Left ventricle myocardium superior (tissue), 1 donor: ENCODE measurements around the gene SPRED2. TPM values are rescaled to one million over a fixed set of nuclear protein-coding genes. Genes with fewer than 3 reads are reported as not detected.
"Not testable (repeated sequence)": the region's sequence is repeated elsewhere in the genome, so short reads cannot be mapped to it uniquely, and the experiment has no call there.

Experiments
- ATAC-seq: fragments of 200-7000 bp; cut with Tn5 transposase; one replicate; pipeline ENCODE4 v1.9.1; 2020; ENCODE audit warnings: mild to moderate bottlenecking, moderate library complexity
- DNase-seq: peaks from one replicate; pipeline ENCODE4 v3.0.0-alpha.2; 2020
- intact Hi-C: fragments of 100-400 bp; cut with micrococcal nuclease; formaldehyde crosslinking; loops from one replicate; pipeline ENCODE4 v1.11.0; 2022
- total RNA-seq: library from RNA; stranded (reverse); fragmentation: NEBNext Ultra II Directional; extraction: Animal tissue kit (Norgen Biotek cat#: 25700); gene quantifications from one replicate; pipeline ENCODE4 v1.2.1, GENCODE V29; 2021
- donor health status: DM: no; HTN: yes; CAD: no; lungs with severe emphysema.

The SPRED2 gene
- total RNA-seq, 1 donor from 2014 or later = 12.8 TPM

DNA sequence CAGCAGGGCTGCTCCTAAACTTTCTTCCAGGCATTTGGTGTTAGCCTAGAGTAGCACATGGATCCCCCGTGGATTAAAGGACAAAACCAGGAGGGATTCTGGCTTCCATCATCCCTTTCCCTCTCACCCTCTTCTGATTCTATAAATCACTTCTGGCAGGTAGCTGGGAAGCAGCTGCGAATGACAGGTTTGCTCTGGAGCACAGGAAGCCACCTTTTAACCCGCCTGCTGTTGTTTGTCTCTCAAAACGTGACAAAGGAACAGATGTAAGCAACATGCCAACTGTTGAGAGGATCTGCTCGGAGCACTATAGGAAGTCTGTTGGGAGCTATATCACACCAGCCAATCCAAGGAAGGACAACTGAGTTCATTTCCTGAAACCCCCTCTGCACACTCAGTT is 102.9 kb downstream of the SPRED2 start:
- DNase-seq (no peak), ATAC-seq (no peak)
- intact Hi-C loops = no loop called here

DNA sequence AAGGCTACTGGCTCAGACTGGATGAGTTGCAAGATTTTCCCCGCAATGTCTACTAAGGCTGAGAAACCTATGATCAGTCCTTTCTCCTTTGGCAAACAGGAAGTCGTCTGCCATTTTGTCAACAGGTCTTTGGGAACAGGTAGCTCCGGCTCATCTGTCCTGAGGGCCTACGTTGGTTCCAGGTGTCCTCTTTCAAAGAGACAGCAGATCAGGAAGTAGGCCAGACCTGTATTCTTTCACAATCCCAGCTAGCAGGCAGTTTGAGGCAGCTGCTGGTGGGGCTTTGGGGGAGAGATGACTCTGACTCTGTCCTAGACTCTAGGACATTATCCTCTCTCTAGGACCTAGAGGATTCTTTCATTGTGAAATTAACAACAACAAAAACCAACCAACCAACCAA is 106.1 kb downstream of the SPRED2 start:
- intact Hi-C loops = no loop called here
- DNase-seq (no peak), ATAC-seq (no peak)

DNA sequence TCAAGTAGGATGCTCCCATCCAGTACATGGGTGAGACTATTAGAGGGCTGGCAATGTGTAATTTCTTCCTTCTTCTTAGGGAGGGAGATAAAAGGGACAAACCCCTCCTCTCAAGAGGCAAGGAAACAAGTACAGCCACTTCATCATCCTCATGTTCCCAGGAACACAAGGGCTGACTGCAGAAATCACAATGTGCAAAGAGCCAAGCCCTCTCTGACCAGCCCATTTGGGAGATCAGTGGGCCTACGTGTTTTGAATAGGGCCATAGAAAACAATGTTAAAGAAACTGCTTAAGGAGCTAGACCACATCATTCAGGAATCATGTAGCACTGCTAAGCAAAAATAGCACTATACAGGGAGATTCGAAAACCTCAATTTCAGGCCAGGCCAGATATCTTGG is 107.3 kb downstream of the SPRED2 start:
- no peak for ATAC-seq

DNA sequence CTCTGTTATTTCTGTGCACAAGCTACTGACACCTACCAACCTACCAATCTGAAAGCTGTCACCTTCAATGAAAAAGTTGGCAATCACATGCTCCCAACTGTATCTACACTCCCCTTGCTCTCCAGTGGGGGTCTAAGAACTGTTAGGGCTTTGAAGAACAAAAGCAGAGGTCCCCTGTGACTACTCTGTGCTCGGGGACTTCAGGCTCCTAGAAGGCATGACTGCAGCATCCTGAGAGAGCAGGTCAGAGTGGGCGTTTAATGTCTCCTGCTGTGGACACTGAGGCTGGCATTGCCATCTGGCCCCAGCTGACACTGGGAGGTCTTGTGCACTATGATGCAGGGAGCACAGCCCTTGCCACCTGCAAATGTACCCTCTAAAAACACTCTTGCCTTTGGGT is 111.5 kb downstream of the SPRED2 start:
- ATAC-seq = no peak
- intact Hi-C loops = no loop called here
- no peak for DNase-seq

More for the DNA sequence above, 107.3 kb downstream of the SPRED2 start:
- intact Hi-C loops = no loop called here
- no peak for DNase-seq

DNA sequence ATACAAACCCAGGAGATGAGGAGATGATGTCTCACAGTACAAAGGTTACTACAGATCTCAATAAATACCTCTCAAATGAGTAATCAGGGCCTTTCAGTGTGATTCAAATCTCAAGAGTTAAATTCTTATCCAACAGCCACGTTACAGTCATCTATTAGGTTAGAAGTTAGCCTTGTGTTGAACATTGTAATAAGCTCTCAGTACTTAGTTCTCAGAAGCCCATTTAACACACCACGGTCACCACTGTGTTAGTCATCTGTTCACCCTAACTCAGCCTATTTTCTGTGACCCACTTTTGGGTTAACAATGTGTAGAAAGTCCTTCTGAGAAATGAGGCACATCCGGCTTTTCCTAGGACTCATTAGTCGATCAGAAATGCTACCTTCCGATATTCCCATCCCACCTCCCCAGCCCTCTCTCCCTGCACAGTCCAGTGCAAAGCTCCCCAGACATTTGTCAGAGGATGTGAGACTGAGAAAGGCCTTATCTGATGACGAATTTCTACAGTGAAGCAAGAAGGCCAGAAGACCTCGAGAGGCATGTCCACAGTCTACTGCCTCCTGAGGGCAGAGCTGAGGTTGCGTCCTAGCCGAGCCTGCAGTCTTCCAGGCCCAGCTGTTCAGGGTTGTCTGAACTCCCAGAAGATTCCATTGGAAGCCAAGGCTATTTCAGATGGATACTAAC is 112.2 kb downstream of the SPRED2 start:
- peak; percentile 77 for ATAC-seq
- intact Hi-C loops = no loop called here
- peak; percentile 46 for DNase-seq

DNA sequence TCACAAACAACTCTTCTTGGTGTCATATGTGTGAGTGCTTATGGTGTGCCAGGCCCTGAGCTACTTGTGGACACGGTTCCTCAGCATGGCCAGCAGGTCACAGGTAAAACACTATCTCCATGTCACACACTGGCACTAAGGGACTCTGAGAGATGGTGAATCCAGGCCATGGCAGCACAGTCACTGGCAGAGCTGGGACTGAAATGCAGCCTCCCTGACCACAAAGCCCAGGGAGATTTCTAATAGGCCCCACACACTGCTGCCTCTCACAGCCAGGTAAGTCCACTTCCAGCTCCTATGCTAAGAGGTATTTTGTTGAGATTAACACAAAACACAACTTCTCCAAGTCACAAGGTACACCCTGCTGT is 112.7 kb downstream of the SPRED2 start:
- intact Hi-C loops = no loop called here

DNA sequence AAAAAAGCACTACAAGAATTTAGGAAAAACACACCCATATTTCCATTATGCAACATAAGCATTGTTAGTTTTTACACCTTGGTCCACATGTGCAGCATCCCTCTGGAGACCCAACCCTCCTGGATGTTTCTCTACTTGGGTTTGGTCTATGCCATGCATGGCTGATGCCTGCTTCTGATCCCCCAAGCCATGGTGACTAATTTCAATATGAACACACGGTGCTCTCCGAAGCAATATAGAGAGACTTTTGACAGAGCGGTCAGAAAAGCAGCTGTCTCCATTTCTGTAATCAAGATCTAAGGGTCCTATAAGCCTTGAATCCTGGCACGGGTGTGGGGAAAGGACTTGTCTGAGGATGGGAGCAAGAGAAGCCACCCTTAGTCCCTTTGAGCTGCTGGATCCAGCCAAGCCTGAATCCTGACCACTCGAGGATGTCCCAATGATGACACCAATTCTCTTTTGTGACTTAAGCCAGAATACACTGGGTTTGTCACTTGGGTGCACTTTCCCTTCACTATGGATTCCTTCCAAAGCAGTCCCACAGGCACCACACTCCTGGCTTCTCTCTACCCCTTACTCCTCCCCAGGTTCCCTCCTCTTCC is 113.2 kb downstream of the SPRED2 start:
- DNase-seq = no peak
- intact Hi-C loops = no loop called here
- no peak for ATAC-seq

More for the DNA sequence above, 112.7 kb downstream of the SPRED2 start:
- no peak for DNase-seq
- ATAC-seq = no peak

DNA sequence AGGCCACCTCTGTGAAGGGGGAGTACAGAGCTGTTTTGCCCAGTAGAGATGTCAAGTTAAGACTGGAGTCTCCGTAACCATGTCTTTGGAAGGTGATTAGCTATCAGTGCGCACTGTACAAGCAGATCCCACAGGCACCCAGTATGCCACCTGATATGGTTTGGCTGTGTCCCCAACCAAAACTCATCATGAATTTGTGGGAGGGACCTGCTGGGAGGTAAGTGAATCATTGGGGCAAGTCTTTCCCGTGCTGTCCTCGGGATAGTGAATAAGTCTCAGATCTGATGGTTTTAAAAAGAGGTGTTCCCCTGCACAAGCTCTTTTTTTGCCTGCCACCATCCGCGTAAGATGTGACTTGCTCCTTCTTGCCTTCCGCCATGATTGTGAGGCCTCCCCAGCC is 114.6 kb downstream of the SPRED2 start:
- DNase-seq (no peak), ATAC-seq (no peak)
- intact Hi-C loops = no loop called here

DNA sequence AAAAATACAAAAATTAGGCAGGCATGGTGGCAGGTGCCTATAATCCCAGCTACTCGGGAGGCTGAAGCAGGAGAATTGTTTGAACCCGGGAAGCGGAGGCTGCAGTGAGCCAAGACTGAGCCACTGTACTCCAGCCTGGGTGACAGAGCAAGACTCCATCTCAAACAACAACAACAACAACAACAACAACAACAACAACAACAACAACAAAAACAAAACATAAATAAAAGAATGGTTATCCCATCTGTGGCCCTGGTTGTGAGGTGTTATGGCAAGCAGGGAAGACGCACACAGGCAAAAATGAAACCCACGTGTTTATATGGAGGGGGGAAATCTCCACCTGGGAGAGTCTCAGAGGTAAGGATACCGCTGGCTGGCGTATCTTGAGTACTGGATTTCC is 115.0 kb downstream of the SPRED2 start:
- ATAC-seq, DNase-seq, intact Hi-C loops: not testable (repeated sequence)

DNA sequence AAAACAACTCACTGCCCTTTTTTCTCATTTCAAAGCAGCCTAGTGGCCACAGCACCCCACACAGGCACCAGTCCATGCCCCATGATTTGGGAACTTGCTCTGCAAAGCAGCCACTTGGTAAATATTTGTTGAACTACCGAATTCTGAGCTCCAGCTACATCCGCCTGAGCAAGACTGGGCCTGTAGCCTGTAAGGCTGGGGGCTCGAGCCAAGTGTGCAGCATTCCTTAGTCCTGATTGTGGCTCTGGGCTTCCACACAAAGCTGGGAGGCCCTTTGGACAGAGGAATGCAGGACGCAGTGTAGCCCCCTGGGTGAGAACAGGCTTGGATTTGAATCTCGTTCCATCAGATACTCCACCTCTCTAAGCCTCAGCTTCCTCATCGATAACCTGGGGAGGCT is 116.3 kb downstream of the SPRED2 start:
- peak; percentile 85 for ATAC-seq
- intact Hi-C loops = no loop called here
- DNase-seq = peak; percentile 74

DNA sequence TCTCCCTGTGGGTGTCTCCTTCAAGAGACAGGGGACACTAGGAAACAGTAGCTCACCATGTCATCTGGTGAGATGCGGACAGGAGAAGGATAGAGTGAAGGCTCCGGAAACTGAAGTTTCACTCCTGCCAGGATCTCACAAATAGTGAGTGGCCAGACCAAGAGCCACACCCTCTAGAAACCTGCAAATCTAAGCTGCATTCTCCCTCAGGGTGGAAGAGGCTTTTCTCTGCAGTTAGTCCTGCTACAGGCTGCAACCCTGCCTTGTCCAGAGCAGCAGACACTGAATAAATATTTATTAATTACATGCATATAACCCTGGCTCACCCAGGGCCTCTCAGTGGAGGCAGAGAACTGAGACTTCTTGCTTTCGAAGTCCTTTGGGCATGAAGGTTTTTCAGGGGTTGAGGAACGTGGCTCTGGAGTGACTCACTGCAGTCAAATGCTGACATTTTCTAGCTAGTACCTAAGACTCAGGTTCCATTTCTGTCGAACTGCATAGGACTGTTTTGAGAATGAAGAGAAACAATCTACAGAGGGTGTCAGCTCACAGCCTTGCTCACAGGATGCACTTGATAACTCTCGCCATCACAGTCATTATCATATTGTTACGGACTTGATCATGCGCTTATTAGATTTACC is 117.5 kb downstream of the SPRED2 start:
- ATAC-seq (no peak), DNase-seq (no peak)
- intact Hi-C loops = no loop called here

DNA sequence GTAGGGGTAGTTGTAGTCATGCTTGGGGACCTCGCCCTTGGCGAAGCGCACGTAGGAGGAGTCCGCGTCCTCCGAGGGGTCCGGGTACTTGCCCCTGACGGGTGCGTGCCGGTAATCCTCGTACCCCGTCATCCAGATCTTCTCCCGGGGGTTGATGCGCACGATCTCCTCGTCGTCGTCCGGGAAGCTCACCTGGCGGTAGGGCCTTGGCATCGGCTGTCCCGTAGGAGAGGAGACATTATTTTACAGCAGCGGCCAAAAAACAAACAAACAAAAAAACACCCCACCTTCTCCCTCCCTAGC is 118.5 kb downstream of the SPRED2 start:
- no peak for ATAC-seq
- intact Hi-C loops = no loop called here

DNA sequence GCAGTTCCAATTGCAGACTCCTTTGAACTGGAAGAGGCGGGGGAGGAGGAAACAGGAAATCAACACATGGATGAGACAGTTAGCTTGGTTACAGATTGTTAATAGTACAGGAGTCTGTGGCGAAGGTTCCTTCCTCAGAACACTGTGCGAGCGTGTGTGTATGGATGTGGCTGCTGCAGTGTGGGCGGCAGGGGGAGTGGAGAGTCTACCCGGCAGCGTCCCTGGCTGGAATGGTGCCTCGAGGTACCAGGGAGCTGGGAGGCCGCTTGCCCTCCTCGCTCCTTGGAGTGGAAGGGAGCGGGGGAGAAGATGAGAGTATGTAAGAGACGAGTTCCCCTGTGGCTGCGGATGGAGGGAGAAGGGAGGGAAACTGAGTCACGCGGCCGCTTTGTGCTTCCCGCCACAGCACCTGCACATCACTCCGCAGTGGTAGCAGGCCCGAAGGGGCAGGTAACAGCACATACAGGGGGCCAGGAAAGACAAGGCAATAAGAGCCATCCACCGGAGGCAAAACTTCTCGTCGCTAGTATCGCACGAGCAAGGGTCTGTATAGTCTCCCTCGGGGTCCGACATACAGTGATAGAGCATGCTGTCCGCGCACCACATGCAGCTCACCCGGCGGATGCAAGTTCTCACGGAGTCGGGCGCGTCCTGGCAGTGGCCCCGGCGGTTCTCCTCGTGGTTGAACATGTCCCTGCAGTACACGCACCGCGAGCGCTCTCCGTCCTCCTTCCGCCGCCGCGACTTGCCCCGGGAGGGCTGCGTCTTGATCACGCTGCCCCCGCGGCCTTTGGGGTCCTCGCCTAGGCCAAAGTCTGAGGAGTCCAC is 119.1 kb downstream of the SPRED2 start:
- intact Hi-C loops = no loop called here
- no peak for ATAC-seq
- no peak for DNase-seq

More for the DNA sequence above, 118.5 kb downstream of the SPRED2 start:
- no peak for DNase-seq

DNA sequence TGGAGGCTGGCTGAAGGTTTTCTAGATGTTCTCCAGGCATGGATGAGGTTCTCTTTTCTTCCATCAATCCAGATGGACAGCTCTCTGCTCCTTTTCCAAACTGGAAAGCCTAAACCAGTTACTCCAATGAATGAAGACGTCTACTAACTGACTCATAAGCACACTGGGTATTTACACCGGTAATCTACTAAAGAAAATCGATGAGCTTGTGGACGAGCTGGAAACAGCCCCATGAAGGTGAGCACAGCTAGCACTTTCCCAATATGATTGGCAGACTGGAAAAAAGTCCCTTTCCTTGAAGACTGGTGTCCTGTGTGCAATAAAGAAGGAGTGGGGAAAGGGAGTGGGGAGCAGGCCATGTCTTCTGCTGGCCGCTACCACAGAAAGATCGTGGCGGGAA is 120.8 kb downstream of the SPRED2 start:
- DNase-seq (no peak), ATAC-seq (no peak)
- intact Hi-C loops = no loop called here

DNA sequence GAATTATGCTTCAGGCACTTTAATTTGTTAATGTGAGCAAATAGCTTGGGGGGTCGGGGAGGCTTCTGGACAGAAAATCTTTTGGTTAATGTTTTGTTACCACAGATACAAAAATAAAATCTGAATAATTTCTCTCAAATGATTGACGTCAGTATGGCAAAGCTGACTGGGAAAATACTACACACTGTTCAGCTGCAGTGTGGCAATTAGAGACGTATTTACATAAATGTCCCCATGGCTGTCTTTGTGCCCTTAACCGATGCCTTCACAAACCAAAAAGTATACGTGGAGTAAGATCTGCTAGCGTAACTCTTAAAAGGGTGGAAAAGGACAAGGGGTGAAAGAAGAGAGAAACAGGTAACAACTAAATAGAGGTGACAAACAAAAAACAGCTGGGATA is 121.3 kb downstream of the SPRED2 start:
- ATAC-seq = no peak
- intact Hi-C loops = no loop called here

DNA sequence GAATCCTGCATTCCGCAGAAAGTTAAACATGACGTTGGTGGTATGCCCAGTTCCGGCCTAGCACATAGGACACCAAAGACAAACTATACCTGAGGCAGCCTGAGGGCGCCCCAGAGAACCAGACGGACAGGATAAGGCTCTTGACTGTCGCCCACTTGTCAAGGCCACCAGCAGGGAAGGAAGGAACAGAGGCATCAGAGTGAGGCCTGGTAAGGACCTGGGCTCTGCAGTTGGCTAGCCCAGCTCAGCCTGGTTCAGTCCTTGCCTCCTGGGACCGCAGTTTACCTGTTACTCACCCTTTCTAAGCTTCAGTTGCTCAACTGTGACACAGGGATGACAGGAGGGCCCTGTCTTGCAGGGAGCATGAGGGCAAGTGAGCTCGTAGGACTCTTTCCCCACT is 122.7 kb downstream of the SPRED2 start:
- ATAC-seq = peak; percentile 3
- intact Hi-C loops = no loop called here
- no peak for DNase-seq

More for the DNA sequence above, 121.3 kb downstream of the SPRED2 start:
- DNase-seq = no peak

DNA sequence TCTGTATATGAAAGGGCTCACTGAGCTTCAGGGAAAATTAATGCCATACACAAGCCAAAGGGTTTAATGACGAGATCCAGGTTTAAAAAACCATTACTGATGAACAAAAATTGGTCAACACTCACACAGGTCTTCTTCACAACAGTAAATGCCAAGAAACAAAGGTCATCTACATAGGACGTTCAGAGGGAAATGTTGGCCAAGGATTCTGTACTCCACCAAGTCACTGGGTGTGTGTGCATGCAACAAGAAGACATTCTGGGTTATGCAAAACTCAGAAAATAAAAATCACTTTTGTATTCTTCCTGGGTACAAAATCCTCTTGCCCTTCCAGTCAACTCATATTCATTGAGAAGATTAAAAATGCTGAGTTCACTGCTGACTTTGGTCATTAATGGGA is 126.5 kb downstream of the SPRED2 start:
- intact Hi-C loops = no loop called here
- no peak for DNase-seq
- no peak for ATAC-seq

DNA sequence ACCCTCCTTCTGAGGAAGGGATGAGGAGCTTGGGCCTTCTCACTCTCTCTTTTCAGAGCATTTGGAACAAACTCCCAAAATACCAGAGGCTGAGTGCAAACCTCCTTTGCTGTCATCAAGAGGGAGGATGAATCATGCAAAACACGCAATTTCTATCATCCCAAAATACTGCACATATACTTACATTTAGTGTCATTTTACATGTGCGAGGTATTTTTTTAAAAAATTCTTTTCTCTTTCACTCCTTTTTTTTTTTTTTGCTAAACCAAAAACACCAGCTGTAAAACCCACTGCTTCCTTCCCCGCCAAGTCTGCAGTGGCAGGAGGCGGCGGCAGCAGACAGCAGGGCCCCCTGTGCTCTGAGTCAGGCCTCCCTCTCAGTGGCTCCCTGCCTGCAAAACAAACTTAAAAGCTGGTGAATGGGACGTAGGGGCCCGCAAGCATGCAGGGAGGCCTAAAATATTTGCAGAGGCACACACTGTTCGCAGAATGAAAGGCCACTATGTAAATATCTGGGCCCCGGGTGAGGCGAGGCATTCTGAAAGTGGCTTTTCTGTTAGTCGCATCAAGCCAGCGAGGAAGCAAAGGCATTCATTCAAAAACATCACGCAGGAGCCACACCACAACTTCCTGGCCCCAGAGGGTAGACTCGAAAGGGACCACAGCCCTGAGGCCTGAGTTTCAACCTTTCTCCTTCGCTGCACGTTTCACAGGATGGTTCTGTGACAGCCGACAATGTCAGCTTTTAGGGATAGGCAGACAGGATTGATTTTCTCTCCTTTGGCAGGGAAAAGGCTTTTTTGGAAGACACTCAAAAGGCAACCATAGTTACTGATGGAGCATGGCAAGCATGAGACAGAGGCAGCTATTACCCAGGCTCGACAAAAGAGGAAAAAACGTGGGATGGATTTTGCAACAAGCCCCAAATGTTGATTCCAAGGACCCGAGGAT is 131.4 kb downstream of the SPRED2 start:
- ATAC-seq (peak; percentile 64), DNase-seq (peak; percentile 64)
- intact Hi-C loops = no loop called here

DNA sequence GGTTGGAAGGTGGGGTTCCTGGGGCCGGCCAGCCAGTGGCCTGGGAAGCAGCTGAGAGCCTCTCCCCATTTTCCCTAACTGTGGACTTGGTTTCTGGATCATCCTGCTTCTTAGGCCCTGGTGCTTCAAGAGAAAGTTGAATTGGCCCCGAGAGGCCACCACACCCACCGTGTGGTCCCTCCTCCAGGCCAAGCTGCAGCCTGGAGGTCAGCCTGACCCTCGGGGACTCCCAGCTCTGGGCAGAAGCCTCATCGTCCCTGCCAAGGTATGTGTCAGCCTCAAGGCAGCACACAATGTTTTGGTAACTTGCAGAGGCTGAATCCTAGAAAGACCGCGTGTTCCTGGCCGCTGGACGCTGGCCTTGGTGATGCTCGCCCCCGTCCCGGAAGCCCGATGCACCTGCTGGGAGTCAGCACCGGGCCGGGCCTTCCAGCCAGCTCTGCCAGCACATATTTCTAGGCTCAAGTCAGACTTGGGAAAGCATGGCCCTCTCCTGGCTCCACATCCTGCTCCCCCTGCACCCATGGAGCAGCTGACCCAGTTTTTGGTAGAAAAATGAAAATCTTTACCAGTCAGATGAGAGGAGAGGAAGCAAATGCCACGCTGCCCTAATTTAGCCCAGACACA is 132.2 kb downstream of the SPRED2 start:
- intact Hi-C loops = no loop called here
- DNase-seq (peak; percentile 88), ATAC-seq (peak; percentile 95)
